Pons (tissue), 1 donor: ENCODE data around the gene CHIT1.
A peak's percentile ranks its signal among the peaks of the same experiment; 100 is the strongest.

Experiments
- DNase-seq: peaks from one replicate; pipeline ENCODE4 v3.0.0-alpha.2; 2016; ENCODE audit warnings: low spot score

CHIT1 gene

DNA sequence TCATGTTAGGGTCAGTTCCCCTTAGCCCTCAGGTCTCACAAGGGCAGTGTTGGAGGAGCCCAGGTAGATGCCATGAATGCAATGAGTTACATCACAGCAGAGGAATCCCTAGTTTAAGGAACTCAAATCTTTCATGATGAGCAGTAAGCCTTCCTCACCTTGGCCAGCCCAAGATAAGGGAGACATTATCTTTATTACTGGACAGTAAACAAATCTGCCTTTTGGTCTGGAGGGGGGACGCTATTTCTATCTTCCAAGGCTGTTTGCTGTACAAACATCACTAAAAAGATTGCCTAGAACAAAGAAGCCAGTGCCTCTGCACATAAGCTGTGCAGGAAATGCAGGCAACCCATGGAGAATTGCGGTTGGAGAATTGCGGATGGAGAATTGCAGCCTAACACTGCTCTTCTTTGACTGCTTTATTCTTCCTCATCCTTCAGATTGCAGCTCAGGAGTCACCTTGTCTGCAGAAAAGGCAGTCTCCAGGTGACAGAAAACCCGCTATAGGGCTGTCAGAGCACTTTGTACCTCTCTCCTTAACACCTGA, 40.7 kb downstream of the CHIT1 start:
- DNase-seq: no peak

DNA sequence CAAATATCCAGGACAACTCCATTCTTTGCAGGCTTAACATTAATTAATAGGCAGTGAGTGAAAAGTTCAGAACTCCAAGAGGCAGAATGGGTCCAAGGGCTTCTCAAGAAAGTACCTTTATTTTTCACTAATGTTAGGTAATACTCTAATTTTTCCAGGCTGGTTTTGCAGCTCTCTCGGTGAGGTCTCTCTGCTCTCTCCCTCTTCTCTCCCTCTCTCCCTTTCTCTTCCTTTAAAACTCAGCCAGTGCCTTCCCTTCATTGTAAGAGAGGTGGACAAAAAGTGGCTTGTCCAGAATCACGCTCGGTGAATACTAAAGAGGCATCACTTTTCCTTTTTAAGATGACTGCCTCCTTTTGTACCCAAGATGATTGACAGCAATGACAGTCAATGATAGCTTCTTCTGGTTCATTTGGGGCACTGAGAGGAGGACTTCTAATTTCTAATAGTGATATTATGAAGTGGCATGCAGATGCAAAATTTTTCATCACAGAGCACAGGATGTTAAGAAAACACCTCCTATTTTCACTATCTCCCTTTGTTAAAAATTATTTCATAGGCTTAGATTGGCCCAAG, 41.7 kb downstream of the CHIT1 start:
- DNase-seq: peak; percentile 65

DNA sequence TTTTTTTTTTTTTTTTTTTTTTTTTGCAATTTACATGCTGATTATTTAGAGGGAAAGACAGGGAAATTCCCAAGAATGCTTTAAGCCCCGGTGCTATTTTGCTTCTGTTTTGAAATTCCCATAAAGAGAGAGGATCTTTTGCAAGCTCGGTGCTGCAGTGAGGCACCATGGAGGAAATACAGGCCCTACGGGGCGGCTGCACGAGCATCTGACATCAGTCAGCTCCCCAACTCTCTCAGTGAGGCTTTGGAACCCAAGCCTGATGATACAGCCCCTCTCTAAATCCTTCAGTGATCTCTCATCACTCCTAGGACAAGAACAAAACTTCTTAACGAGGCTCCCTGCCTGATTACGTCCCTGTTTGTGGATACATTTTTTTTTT, 42.2 kb downstream of the CHIT1 start:
- no peak for DNase-seq

DNA sequence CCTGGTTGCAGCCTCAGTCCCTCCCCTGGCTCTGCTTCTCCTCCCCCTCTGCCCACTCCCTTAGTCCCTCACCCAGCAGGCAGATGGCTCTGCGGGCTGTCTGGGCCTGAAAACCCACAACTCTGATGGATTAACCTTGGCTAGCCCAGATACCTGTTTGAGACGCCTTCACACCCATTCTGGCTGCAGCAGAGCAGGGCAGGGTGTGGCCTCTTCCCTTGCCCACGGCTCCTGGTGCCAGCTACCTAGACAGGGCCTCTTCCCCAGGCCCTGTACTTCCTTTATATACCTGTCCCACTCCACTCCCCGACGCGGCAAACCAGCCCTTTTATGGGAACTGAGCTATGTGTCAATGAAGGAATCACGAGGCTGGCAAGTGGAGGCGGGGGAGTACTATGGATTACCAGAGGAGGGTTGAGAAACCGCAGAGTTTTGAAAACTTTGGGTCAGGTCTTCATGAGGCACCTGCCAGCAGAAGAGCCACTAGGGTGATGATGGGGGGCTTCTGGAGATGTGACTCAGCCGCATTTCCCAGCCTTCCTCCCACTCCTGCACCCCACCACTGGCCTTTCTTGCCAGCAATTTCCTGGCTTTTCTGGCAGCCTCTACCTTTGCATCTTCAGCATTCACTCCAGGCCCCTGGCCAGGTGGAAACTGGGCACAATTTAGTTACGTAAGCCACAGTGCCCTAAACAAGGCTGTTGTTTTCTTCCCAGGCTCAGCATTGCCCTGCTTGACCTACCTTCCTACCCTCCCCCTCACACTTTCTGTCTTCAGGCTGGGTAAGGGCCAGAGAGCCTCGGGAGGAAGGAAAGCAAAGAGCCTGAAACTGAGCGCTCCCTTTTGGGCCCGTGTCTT, 42.8 kb downstream of the CHIT1 start, which contains the start of gene CHI3L1:
Gene CHI3L1, minus strand, starts transcription at position 259 of the 858 bp plus-strand sequence. Its CDS starts 81 bp downstream, at position 178.
- peak; percentile 68 for DNase-seq

DNA sequence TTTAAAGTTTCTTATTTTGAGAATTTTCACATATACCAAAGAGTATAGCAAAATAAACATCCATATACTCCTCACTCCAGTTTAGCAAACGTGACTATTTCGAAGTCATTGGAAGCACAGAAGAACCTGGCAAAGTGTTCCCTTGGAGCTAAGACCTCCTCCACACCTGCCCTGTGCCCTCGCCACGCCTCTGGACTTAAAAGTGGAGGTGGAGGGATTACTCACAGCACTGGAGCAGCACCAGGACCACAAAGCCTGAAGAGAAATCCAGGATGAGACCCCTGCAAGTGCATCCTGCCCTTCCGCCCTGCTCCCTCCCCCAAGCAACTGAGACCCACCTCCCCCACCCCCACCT, 43.4 kb downstream of the CHIT1 start:
- no peak for DNase-seq

DNA sequence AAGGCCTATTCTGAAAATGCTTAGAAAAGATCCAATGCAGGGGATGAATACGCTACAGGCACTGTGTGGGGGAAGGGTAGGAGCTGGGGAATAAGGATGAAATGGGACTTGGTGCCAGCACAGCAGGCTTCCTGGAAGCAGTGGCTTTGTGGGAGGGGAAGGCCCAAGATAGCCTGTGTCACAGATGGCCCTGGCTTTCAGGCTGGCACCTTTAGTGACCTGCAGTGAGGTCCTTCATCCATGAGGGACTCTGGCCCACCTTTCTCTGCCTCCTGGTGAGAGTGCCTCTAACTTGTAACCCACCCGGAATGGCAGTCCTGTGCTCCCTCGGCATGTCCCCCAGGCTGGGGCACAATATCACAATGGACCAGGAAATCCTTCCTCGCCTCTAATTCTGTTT, 43.9 kb downstream of the CHIT1 start:
- no peak for DNase-seq

DNA sequence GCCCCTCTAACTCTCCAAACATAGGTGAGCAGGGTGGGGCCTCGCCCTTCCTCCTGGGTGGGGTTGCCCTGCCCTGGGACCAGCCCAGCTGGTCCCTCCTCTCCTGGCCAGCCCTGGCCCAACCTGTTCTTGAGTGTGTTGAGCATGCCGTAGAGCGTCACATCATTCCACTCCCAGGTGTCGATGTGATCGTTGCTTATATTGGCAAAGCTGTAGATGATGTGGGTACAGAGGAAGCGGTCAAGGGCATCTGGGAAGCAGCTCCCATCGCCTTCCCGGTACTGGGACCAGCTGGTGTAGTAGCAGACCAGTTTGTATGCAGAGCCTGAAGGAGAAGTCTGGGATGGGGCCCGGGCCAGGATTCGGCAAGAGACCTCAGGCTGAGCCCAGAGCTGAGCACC, 44.4 kb downstream of the CHIT1 start:
- DNase-seq: no peak

DNA sequence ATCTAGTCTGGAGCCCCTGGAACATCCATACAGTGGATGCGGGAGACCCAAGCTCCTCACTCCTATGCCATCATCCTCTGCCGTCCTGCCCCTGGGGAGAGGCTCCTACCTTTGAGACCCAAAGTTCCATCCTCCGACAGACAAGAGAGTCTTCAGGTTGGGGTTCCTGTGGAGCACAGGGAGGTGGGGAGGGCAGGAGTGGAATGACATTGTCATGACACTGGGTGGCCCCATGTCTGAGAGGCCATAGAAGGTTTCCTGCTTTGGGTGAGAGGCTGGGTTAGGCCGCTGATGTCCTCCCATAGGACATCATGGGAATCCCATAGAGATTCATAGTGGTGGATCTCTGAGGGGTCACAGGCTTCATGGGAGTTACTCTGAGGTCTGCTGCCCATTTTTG, 45.0 kb downstream of the CHIT1 start:
- no peak for DNase-seq

DNA sequence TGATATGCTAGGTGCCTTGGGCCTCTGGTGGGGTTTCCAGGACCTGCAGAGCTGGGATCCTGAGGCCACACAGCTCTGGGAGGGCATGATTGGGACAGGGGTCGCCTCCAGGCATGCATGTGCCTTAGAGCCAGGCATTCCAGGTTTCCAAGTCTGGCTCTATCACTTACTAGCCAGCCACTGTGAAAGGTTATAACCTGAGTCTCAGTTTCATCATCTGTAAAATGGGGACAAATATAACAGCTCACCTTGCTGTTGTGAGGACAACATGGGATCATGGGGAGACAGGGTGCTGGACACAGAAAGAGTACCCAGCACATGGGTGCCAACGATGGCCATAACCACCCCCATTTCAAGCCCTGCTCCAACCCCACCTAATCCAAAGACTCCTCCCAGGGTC, 45.6 kb downstream of the CHIT1 start:
- no peak for DNase-seq

DNA sequence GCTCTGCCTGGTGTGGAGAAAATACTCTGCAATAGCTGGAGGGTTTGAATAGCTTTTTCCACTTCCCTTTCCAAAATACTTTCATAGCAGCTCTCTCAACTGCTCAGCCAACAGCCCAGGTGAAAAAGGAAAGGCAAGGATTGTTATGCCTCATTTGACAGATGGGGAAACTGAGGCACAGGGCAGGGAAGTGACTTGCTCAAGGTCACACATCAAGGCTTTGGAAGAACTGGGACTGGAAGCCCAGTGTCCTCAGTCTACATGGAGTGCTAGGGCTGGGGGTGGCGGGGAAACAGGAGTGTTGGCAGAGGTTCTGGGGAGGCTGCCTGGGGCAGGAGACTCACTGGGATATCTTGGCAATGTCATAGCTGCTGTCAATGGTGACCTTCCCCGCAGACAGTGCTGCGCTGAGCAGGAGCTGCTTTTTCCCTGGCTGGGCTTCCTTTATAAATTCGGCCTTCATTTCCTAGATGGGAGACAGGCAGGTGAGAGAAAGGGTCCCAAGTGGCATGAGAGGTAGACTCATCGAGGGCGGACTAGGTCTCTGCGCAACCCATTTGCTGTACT, 47.0 kb downstream of the CHIT1 start:
- DNase-seq: no peak

DNA sequence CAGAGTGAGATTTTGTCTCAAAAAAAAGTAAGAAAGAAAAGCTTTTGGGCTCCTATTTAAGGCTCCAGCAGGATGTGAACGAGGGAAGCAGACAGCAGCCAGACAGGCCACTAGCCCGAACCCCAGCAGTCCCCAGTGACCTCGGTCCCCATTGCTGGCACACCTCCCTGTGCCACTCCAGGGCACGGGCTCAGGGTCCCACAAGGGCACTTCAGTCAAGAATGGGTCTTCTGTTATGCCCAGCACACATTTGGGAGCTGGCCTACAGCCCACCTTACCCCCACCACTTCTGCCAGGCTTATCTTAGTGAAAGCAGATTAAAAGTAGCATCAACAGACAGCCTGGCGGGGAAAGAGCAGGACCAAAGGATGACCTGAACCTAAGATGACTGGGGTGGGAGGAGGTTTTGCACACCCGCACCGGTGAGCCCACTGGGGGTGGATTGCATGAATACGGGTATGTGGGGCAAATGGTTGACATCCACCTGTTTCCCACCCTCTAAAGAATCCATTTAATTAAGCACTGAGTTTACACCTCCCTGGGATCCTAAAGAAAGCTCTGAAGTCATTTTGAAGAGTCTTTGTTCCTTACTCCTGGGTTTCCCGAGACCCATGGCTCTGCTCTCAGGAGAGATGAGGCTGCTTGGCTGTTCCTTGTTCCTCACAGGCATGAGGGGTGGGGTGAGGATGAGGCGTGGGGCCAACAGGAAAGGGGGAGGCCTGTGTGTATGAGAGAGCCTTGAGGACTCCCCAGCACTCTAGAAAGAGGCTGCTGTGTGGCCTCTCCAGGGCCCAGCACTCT, 47.7 kb downstream of the CHIT1 start:
- no peak for DNase-seq

DNA sequence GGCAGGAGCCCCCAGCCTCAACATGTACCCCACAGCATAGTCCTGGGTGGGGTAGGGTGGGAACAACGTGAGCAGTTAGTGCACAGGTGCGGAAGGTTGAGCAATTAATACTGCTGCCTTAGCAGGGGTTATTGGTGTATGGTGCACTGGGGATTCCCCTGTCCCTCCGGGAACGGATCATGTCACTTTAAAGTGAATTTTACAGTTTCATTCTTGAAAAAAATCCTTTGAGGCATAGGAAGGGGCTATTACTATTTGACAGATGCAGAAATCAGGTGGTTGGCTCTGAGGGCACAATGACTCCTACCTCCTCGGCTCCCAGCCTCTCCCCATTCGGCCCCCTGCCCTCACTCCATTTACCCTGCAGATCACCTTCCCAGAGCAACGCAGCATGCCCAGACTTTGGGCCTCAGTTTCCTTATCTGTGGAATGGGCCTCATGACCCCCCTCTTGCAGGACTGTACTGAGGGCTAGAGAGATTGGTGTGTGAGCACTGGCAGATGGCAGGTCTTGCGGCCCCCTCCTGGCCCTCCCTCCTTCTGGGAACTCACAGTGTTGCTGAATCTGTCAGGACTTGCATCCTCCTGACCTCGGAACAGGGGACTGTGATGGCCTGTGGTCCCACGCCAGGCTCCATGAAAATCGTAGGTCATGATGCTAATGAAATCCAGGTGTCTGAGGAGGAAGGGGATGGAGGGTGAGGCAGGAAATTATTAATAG, 48.7 kb downstream of the CHIT1 start:
- no peak for DNase-seq

DNA sequence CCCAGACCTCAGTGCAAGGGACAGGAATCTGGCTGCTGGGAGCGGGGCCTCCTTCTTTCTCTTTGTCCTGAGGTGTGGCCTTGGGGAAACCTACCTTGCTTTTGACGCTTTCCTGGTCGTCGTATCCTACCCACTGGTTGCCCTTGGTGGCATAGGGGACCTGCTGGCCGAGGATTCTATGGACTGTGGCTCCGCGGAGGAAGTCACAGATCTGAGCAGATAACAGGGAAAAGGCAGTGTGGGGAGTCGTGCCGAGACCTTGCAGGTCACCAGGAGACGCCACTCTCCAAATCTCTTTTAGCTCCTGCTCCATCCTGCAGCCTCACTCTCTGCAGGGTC, 49.8 kb downstream of the CHIT1 start:
- DNase-seq: no peak

DNA sequence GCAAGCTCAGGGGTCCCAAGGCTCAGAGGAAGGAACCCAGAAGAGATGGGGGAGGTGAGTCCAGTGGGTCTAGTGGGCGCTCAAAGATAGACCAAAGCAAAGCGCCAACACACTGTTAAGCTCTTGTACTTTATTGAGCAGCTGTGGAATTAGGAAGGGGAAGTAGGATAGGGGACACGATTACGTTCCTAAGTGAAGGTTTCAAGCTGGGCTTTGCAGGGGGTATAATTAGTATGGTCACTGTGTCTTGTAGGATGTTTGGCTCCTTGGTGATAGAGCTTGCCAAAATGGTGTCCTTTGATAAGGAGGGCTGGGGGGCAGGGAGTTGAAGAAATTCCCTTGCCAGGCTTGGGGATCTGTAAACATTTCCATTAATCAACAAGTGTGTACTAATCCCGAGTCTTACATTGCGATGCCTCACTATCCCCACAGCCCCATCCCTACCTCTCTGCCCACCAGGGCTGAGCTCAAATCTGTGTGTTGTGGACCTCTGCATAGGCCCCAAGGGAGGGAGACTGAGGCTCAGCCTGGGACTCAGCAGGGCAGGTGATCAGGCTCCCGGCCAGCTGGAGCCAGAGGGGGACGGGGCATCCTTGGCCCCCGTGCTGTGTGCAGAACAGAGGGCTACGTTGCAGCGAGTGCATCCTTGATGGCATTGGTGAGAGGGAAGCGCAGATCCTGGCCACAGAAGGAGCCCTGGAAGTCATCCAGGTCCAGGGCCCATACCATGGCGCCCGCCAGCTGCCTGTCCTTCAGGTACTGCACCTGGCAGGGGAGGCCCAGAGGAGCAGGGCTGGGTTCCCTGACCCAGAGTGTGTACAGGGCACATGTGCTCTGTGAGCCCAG, 50.4 kb downstream of the CHIT1 start:
- DNase-seq: no peak

DNA sequence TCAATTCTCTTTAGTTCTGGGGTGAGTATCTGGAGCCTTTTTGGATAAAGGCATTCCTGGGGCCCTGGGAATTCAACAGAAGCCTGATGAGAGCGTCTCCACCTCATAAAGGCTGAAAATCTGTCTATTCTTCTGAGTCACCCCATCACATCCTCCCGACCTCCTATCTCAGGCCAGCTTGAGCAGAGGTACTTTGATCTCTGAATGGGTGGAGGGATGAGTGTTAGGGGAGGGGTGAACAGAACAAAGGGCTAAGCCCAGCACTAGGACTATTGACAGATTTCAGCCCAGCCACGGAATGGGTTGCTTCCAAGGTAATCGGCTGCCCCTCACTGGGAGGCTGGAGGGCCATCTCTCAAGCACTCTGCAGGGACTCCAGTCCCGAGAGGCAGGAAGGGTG, 51.4 kb downstream of the CHIT1 start:
- no peak for DNase-seq

DNA sequence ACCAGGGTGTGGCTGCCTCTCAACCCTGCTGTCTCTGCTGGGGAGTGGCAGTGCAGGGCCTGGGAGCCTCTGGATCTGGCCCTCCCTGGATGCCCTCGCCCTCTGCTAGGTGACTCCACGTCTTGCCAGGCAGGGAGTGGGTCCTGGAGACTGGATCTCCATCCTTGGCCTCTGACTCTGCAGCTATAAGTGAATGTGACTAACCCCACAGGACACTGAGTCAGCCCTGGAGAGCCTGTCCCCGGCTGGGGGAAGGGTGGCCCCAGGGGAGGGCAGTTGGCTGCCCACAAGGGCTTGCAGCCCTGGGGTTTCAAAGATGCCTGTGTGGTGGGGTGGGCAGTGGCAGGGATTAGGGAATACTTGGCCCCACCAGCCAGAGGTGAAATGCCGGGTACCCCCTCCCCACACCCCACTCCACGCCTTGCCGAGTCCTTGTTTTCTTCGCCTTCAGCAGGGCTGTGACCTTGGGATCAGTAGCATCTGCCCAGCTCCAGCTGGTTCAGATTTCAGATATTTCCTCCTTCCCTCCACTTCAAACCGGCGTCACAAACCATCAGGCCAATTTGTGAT, 51.9 kb downstream of the CHIT1 start:
- no peak for DNase-seq

DNA sequence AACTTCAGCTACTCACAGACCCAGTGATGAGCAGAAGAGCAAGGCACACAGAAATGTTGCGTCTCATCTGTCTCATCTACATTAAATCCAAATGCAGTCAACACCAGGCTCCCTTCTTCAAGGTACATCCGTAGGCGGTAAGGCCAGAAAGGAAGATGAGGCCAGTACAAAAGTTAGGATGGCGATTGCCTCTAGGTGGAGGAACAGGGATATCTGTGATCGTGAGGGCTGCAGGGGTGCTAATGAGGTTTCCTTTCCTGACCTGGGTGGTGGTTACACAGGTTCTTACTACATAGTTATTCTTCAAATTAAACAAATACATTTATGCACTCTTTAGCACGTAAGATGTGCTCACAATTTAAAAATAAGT, 52.5 kb downstream of the CHIT1 start:
- no peak for DNase-seq

DNA sequence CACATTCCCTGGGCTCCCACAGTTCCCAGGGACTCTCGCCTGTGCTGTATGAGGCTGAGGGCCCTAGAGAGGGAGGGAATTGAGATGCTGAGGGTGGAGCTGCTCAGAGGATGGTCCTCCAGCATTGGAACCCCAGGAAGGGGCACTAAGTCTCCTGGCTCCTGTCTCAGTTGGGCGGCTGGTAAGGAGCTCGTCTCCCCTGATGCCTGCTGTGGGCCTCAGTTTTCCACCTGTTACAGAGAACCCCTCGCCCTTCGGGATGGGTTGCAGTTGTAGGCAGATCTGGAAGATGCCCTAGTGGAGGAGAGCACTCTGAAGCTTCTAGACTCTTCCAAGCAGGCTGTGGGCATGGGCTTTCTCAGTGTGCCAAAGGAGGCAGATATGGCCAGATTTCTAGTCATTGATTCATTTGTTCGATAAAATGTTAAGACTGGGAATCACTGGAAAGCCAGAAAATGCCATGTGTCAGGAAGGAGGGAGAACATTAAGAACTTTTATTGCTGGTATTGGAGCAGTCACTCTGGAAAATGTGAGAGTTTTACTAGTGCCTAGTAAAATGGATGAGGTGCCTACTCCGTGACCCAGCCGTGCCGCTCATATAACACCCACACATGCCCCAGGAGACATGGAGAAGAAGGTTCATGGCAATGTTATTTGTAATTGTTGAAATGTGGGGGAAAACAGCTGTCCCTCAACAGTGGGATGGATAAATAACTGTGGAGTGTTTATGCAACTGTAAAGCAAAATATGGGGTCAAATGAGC, 53.0 kb downstream of the CHIT1 start:
- DNase-seq: no peak

DNA sequence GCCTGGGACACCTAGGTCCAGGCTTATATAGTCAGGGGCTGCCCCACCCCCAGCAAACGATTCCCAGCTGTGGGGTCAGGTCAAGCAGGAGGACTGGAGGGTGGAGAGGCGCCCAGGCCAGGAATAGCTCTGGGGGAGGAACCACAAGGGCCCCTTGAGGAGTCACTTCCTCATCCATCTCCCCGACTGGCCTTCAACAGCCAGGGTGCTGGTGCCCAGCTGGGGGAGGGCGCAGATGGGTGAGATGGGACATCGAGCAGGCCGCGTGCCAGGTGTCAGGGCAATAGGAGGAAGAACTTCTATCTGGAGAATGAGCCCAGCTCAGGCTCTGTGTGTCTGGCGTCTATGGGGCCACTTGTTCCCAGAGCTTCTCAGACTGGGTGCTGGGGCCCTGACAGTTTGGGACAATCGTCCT, 53.6 kb downstream of the CHIT1 start:
- DNase-seq: peak; percentile 64
